WTC11 (cell line): ENCODE results near the gene MGST1. TPM values are rescaled to one million over a fixed set of nuclear protein-coding genes. Genes with fewer than 3 reads are reported as not detected.

Source experiments
- ATAC-seq: fragments of 200-7000 bp; cut with Tn5 transposase; 2 replicates; pipeline ENCODE4 v1.10.0; 2021; ENCODE audit warnings: mild to moderate bottlenecking, moderate library complexity
- CTCF ChIA-PET: fragments of 300-600 bp; sonication (Branson Sonifier 250); formaldehyde crosslinking; loops from one replicate; lab custom pipeline; 2021; ENCODE audit warnings: antibody characterized with exemption; lab: Charles Lee
- POLR2A ChIA-PET: fragments of 350-600 bp; sonication (Branson Sonifier 250); formaldehyde crosslinking; loops from one replicate; lab custom pipeline; 2021; ENCODE audit warnings: antibody characterized with exemption; lab: Charles Lee
- DNase-seq: peaks from one replicate; pipeline ENCODE4 v3.0.0; 2021; ENCODE audit warnings: low spot score
- H3K27ac Mint-ChIP-seq: 2 replicates; pipeline ENCODE4 v1.8.0; 2021; ENCODE audit warnings: mixed read lengths
- H3K27me3 Mint-ChIP-seq: 2 replicates; pipeline ENCODE4 v1.8.0; 2021; ENCODE audit warnings: low read depth, mild to moderate bottlenecking, moderate library complexity, mixed read lengths
- H3K36me3 Mint-ChIP-seq: 2 replicates; pipeline ENCODE4 v1.8.0; 2021; ENCODE audit warnings: mixed read lengths
- H3K4me1 Mint-ChIP-seq: 2 replicates; pipeline ENCODE4 v1.8.0; 2022; ENCODE audit warnings: mixed read lengths
- H3K4me3 Mint-ChIP-seq: 2 replicates; pipeline ENCODE4 v1.8.0; 2021; ENCODE audit warnings: mild to moderate bottlenecking, moderate library complexity, mixed read lengths
- H3K9me3 Mint-ChIP-seq: 2 replicates; pipeline ENCODE4 v1.8.0; 2021; ENCODE audit warnings: mixed read lengths
- GTF2I ChIP-seq: fragments of 250-450 bp; sonication (Bioruptor Pico); conservative IDR thresholded peaks from 2 replicates; pipeline ENCODE4 v1.4.0; 2021; ENCODE audit warnings: mild to moderate bottlenecking
- JUN ChIP-seq: sonication (generic); formaldehyde crosslinking; IDR thresholded peaks from 2 replicates; pipeline ENCODE4 v1.8.0; 2023; ENCODE audit warnings: mild to moderate bottlenecking, missing genetic modification reagents
- MXD4 ChIP-seq: fragments of 250-450 bp; sonication (Bioruptor Pico); IDR thresholded peaks from 2 replicates; pipeline ENCODE4 v1.8.0; 2021; ENCODE audit warnings: mild to moderate bottlenecking, moderate library complexity, borderline replicate concordance
- OVOL2 ChIP-seq: fragments of 250-450 bp; sonication (Bioruptor Pico); IDR thresholded peaks from 2 replicates; pipeline ENCODE4 v1.9.0; 2021; ENCODE audit warnings: mild to moderate bottlenecking, borderline replicate concordance
- TCF7 ChIP-seq: sonication (generic); formaldehyde crosslinking; IDR thresholded peaks from 2 replicates; pipeline ENCODE4 v1.8.0; 2022; ENCODE audit warnings: mild to moderate bottlenecking, low read depth, missing genetic modification reagents, moderate library complexity
- ZNF121 ChIP-seq: sonication (generic); formaldehyde crosslinking; IDR thresholded peaks from 2 replicates; pipeline ENCODE4 v1.8.0; 2023; ENCODE audit warnings: missing genetic modification reagents
- ZNF671 ChIP-seq: fragments of 250-450 bp; sonication (Bioruptor Pico); IDR thresholded peaks from 2 replicates; pipeline ENCODE4 v1.8.0; 2021; ENCODE audit warnings: mild to moderate bottlenecking
- total RNA-seq: library from RNA; stranded (reverse); gene quantifications from 3 replicates; pipeline ENCODE4 v1.2.3, GENCODE V29; 2021
- TF ChIP-seq, protein P1 (sequence below): sonication (generic); formaldehyde crosslinking; IDR thresholded peaks from 2 replicates; pipeline ENCODE4 v1.8.1; 2023; ENCODE audit warnings: mild to moderate bottlenecking, missing genetic modification reagents
- TF ChIP-seq, protein P2 (sequence below): sonication (generic); formaldehyde crosslinking; IDR thresholded peaks from 2 replicates; pipeline ENCODE4 v1.8.0; 2022; ENCODE audit warnings: missing genetic modification reagents
- TF ChIP-seq, protein P3 (sequence below): fragments of 250-450 bp; sonication (Bioruptor Pico); IDR thresholded peaks from 2 replicates; pipeline ENCODE4 v1.9.0; 2021; ENCODE audit warnings: mild to moderate bottlenecking, borderline replicate concordance
- TF ChIP-seq, protein P4 (sequence below): fragments of 250-450 bp; sonication (Bioruptor Pico); IDR thresholded peaks from 2 replicates; pipeline ENCODE4 v1.8.0; 2021; ENCODE audit warnings: mild to moderate bottlenecking
- TF ChIP-seq, protein P5 (sequence below): fragments of 250-450 bp; sonication (Bioruptor Pico); IDR thresholded peaks from 2 replicates; pipeline ENCODE4 v1.9.0; 2021; ENCODE audit warnings: moderate library complexity, mild to moderate bottlenecking, inconsistent platforms, borderline replicate concordance

The MGST1 gene
- total RNA-seq, 1 experiment from 2014 or later: 285 TPM

DNA sequence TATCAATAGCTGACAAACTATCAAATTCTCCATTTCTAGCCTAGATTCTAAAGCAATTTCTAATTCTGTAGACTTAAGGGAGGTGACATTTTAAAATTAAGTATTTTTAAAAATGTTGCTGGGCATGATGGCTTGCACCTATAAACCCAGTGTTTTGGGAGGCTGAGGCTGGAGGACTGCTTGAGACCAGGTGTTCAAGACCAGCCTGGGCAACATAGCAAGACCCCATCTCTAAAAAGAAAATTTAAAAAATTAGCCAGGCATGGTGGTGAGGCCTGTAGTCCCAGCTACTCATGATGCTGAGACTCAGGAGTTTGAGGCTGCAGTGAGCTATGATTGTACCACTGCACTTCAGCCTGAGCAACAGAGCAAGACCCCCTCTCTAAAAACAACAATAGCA lies 15.1 kb downstream of the MGST1 start:
- Mint-ChIP-seq H3K9me3 (no peaks in the 10 kb centered on the region), H3K36me3 (peaks cover 62% of the 10 kb centered on the region), H3K27me3 (no peaks in the 10 kb centered on the region), H3K4me1 (peaks cover 15% of the 10 kb centered on the region), H3K27ac (no peak overlapping the region), H3K4me3 (no peak overlapping the region)
- POLR2A ChIA-PET: no interaction called here
- CTCF ChIA-PET: interaction anchor here (0.9 kb wide), 1 partner anchor 197 kb away, joined by 3 read pairs; no protein-coding TSS in a partner anchor
- TF ChIP-seq ZNF121: peak; percentile 66; the same call in 1 of the 2 replicates
- TF ChIP-seq, protein P1, sequence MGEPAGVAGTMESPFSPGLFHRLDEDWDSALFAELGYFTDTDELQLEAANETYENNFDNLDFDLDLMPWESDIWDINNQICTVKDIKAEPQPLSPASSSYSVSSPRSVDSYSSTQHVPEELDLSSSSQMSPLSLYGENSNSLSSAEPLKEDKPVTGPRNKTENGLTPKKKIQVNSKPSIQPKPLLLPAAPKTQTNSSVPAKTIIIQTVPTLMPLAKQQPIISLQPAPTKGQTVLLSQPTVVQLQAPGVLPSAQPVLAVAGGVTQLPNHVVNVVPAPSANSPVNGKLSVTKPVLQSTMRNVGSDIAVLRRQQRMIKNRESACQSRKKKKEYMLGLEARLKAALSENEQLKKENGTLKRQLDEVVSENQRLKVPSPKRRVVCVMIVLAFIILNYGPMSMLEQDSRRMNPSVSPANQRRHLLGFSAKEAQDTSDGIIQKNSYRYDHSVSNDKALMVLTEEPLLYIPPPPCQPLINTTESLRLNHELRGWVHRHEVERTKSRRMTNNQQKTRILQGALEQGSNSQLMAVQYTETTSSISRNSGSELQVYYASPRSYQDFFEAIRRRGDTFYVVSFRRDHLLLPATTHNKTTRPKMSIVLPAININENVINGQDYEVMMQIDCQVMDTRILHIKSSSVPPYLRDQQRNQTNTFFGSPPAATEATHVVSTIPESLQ (CRISPR knock-in tag): no peak
- ATAC-seq (no peak), DNase-seq (no peak)

DNA sequence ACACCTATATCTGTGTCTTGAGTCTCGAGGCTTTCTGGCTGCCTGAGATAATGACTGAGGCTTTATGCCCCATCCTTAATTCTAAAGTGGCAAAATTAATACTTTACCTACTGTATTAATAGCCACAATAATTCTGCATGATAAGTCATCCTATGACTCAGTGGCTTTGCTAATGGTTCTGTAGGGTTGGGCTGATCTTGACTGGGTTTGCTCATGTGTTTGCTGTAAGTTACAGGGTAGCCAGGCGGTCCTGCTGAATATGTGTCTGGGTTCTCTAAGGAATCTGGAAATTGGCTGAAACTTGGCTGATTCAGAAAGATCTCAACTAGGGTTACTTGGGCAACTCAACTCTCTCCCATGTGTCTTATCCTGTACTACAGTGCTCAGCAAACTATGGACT lies 21.7 kb downstream of the MGST1 start:
- ATAC-seq: no peak

More for the DNA sequence above, 21.7 kb downstream of the MGST1 start:
- no peak overlapping the region for H3K27ac Mint-ChIP-seq
- no peaks in the 10 kb centered on the region for H3K9me3 Mint-ChIP-seq
- ChIA-PET CTCF (no interaction called here), POLR2A (no interaction called here)
- no peak for DNase-seq
- no peaks in the 10 kb centered on the region for H3K4me1 Mint-ChIP-seq
- H3K4me3 Mint-ChIP-seq: no peak overlapping the region
- H3K27me3 Mint-ChIP-seq: no peaks in the 10 kb centered on the region
- H3K36me3 Mint-ChIP-seq: peaks cover 4% of the 10 kb centered on the region; the same call in 1 of the 2 replicates
- TF ChIP-seq MXD4 (CRISPR knock-in tag) (no peak), OVOL2 (CRISPR knock-in tag) (no peak), GTF2I (no peak), TCF7 (CRISPR knock-in tag) (no peak), ZNF671 (CRISPR knock-in tag) (no peak), ZNF121 (no peak), JUN (CRISPR knock-in tag) (no peak)
- TF ChIP-seq, protein P2, sequence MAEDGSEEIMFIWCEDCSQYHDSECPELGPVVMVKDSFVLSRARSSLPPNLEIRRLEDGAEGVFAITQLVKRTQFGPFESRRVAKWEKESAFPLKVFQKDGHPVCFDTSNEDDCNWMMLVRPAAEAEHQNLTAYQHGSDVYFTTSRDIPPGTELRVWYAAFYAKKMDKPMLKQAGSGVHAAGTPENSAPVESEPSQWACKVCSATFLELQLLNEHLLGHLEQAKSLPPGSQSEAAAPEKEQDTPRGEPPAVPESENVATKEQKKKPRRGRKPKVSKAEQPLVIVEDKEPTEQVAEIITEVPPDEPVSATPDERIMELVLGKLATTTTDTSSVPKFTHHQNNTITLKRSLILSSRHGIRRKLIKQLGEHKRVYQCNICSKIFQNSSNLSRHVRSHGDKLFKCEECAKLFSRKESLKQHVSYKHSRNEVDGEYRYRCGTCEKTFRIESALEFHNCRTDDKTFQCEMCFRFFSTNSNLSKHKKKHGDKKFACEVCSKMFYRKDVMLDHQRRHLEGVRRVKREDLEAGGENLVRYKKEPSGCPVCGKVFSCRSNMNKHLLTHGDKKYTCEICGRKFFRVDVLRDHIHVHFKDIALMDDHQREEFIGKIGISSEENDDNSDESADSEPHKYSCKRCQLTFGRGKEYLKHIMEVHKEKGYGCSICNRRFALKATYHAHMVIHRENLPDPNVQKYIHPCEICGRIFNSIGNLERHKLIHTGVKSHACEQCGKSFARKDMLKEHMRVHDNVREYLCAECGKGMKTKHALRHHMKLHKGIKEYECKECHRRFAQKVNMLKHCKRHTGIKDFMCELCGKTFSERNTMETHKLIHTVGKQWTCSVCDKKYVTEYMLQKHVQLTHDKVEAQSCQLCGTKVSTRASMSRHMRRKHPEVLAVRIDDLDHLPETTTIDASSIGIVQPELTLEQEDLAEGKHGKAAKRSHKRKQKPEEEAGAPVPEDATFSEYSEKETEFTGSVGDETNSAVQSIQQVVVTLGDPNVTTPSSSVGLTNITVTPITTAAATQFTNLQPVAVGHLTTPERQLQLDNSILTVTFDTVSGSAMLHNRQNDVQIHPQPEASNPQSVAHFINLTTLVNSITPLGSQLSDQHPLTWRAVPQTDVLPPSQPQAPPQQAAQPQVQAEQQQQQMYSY (CRISPR knock-in tag): no peak
- TF ChIP-seq, protein P1 (CRISPR knock-in tag): no peak
- TF ChIP-seq, protein P3, sequence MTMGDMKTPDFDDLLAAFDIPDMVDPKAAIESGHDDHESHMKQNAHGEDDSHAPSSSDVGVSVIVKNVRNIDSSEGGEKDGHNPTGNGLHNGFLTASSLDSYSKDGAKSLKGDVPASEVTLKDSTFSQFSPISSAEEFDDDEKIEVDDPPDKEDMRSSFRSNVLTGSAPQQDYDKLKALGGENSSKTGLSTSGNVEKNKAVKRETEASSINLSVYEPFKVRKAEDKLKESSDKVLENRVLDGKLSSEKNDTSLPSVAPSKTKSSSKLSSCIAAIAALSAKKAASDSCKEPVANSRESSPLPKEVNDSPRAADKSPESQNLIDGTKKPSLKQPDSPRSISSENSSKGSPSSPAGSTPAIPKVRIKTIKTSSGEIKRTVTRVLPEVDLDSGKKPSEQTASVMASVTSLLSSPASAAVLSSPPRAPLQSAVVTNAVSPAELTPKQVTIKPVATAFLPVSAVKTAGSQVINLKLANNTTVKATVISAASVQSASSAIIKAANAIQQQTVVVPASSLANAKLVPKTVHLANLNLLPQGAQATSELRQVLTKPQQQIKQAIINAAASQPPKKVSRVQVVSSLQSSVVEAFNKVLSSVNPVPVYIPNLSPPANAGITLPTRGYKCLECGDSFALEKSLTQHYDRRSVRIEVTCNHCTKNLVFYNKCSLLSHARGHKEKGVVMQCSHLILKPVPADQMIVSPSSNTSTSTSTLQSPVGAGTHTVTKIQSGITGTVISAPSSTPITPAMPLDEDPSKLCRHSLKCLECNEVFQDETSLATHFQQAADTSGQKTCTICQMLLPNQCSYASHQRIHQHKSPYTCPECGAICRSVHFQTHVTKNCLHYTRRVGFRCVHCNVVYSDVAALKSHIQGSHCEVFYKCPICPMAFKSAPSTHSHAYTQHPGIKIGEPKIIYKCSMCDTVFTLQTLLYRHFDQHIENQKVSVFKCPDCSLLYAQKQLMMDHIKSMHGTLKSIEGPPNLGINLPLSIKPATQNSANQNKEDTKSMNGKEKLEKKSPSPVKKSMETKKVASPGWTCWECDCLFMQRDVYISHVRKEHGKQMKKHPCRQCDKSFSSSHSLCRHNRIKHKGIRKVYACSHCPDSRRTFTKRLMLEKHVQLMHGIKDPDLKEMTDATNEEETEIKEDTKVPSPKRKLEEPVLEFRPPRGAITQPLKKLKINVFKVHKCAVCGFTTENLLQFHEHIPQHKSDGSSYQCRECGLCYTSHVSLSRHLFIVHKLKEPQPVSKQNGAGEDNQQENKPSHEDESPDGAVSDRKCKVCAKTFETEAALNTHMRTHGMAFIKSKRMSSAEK: no peak
- TF ChIP-seq, protein P4, sequence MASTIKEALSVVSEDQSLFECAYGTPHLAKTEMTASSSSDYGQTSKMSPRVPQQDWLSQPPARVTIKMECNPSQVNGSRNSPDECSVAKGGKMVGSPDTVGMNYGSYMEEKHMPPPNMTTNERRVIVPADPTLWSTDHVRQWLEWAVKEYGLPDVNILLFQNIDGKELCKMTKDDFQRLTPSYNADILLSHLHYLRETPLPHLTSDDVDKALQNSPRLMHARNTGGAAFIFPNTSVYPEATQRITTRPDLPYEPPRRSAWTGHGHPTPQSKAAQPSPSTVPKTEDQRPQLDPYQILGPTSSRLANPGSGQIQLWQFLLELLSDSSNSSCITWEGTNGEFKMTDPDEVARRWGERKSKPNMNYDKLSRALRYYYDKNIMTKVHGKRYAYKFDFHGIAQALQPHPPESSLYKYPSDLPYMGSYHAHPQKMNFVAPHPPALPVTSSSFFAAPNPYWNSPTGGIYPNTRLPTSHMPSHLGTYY: no peak
- TF ChIP-seq, protein P5, sequence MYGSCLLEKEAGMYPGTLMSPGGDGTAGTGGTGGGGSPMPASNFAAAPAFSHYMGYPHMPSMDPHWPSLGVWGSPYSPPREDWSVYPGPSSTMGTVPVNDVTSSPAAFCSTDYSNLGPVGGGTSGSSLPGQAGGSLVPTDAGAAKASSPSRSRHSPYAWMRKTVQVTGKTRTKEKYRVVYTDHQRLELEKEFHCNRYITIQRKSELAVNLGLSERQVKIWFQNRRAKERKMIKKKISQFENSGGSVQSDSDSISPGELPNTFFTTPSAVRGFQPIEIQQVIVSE: no peak
